Astrocyte (in vitro differentiated cells and primary cell): ENCODE results near the gene BYSL. TPM values are rescaled to one million over a fixed set of nuclear protein-coding genes. Genes with fewer than 3 reads are reported as not detected.

ENCODE experiments used
- DNase-seq: peaks from one replicate; pipeline ENCODE4 v3.0.0-alpha.2; 2010; ENCODE audit warnings: low read depth
- FAIRE-seq: peaks from 2 replicates; lab custom pipeline; 2011; peaks lifted over from hg19 to GRCh38; lab: Jason Lieb, UNC
- H2AFZ ChIP-seq: 2 replicates; pipeline ENCODE4 v1.6.0; 2012; ENCODE audit warnings: low read depth, low read length, inconsistent platforms
- H3K27ac ChIP-seq: 2 replicates; pipeline ENCODE4 v1.5.1; 2011; ENCODE audit warnings: low read depth, low read length, inconsistent platforms
- H3K27me3 ChIP-seq: 2 replicates; pipeline ENCODE4 v1.6.0; 2011; ENCODE audit warnings: low read length, inconsistent platforms; ENCODE audit not compliant: insufficient read depth
- H3K36me3 ChIP-seq: 2 replicates; pipeline ENCODE4 v1.5.1; 2011; ENCODE audit warnings: low read length, inconsistent platforms; ENCODE audit not compliant: insufficient read depth
- H3K4me1 ChIP-seq: 2 replicates; pipeline ENCODE4 v1.5.1; 2011; ENCODE audit warnings: low read length, inconsistent platforms; ENCODE audit not compliant: insufficient read depth
- H3K4me2 ChIP-seq: 2 replicates; pipeline ENCODE4 v1.6.0; 2012; ENCODE audit warnings: low read length, inconsistent platforms
- H3K4me3 ChIP-seq: 2 replicates; pipeline ENCODE4 v1.5.1; 2011; ENCODE audit warnings: low read depth, mild to moderate bottlenecking, low read length, inconsistent platforms; ENCODE audit not compliant: insufficient read depth
- H3K79me2 ChIP-seq: 2 replicates; pipeline ENCODE4 v1.6.0; 2012; ENCODE audit warnings: mild to moderate bottlenecking, low read length, inconsistent platforms; ENCODE audit not compliant: insufficient read depth
- H3K9ac ChIP-seq: 2 replicates; pipeline ENCODE4 v1.6.0; 2012; ENCODE audit warnings: mild to moderate bottlenecking, low read length, inconsistent platforms
- H3K9me3 ChIP-seq: 2 replicates; pipeline ENCODE4 v1.5.1; 2012; ENCODE audit warnings: low read depth, mild to moderate bottlenecking, low read length, inconsistent platforms; ENCODE audit not compliant: insufficient read depth
- H4K20me1 ChIP-seq: 2 replicates; pipeline ENCODE4 v1.6.0; 2012; ENCODE audit warnings: low read length, inconsistent platforms; ENCODE audit not compliant: insufficient read depth
- H3K27ac Mint-ChIP-seq: one replicate; pipeline ENCODE4 v1.8.0; 2021; ENCODE audit warnings: mild to moderate bottlenecking, mixed read lengths; ENCODE audit not compliant: unreplicated experiment
- H3K27me3 Mint-ChIP-seq: one replicate; pipeline ENCODE4 v1.8.0; 2021; ENCODE audit warnings: low read depth, mixed read lengths; ENCODE audit not compliant: unreplicated experiment
- H3K36me3 Mint-ChIP-seq: one replicate; pipeline ENCODE4 v1.8.0; 2021; ENCODE audit warnings: low read depth, mixed read lengths; ENCODE audit not compliant: unreplicated experiment
- H3K4me1 Mint-ChIP-seq: one replicate; pipeline ENCODE4 v1.8.0; 2021; ENCODE audit warnings: low read depth, mixed read lengths; ENCODE audit not compliant: unreplicated experiment
- H3K4me3 Mint-ChIP-seq: one replicate; pipeline ENCODE4 v1.8.0; 2021; ENCODE audit warnings: mild to moderate bottlenecking, moderate library complexity, mixed read lengths; ENCODE audit not compliant: unreplicated experiment
- H3K9me3 Mint-ChIP-seq: one replicate; pipeline ENCODE4 v1.8.0; 2021; ENCODE audit warnings: mild to moderate bottlenecking, mixed read lengths; ENCODE audit not compliant: unreplicated experiment
- CTCF ChIP-seq: IDR thresholded peaks from 2 replicates; pipeline ENCODE4 v1.5.1; 2011; ENCODE audit warnings: low read depth, mild to moderate bottlenecking, inconsistent platforms, low read length, moderate library complexity; ENCODE audit not compliant: insufficient read depth
- EZH2 ChIP-seq: IDR thresholded peaks from 2 replicates; pipeline ENCODE4 v1.6.1; 2012; ENCODE audit warnings: mild to moderate bottlenecking, low read length, inconsistent platforms; ENCODE audit not compliant: insufficient read depth
- total RNA-seq: library from RNA; stranded (reverse); gene quantifications from 2 replicates; pipeline ENCODE4 v1.2.1, GENCODE V29; 2021

BYSL gene
- total RNA-seq, 1 donor from 2014 or later = 41.2 TPM

GRCh38 chr6:41940759-41941279 is 19.5 kb downstream of the BYSL start:
- Histone ChIP-seq H4K20me1 (peaks cover 45% of the 10 kb centered on the region), H3K9ac (peak overlapping the region; percentile 90), H3K4me2 (peak overlapping the region; percentile 92), H3K9me3 (no peaks in the 10 kb centered on the region), H3K4me1 (peaks cover 23% of the 10 kb centered on the region), H2AFZ (peak overlapping the region; percentile 88), H3K27me3 (no peaks in the 10 kb centered on the region), H3K27ac (peak overlapping the region; percentile 70), H3K36me3 (peaks cover 6% of the 10 kb centered on the region), H3K4me3 (peak overlapping the region; percentile 97), H3K79me2 (peaks cover 41% of the 10 kb centered on the region)
- H3K4me1 Mint-ChIP-seq = peaks cover 30% of the 10 kb centered on the region
- H3K9me3 Mint-ChIP-seq = no peaks in the 10 kb centered on the region
- FAIRE-seq (no peak), DNase-seq (no peak)
- TF ChIP-seq EZH2 = no peak
- no peak for TF ChIP-seq CTCF
- H3K36me3 Mint-ChIP-seq = peaks cover 9% of the 10 kb centered on the region
- H3K27ac Mint-ChIP-seq = peak overlapping the region; percentile 41
- no peaks in the 10 kb centered on the region for H3K27me3 Mint-ChIP-seq
- peak overlapping the region; percentile 95 for H3K4me3 Mint-ChIP-seq

- Histone ChIP-seq H3K9ac (peak within 1 kb of the TSS; percentile 90), H3K79me2 (peaks cover 41% of the 10 kb centered on the region), H3K9me3 (no peaks in the 10 kb centered on the region), H3K27ac (peak within 1 kb of the TSS; percentile 70), H3K4me3 (peak within 1 kb of the TSS; percentile 97), H4K20me1 (peaks cover 38% of the 10 kb centered on the region), H3K27me3 (no peaks in the 10 kb centered on the region), H3K36me3 (peaks cover 4% of the 10 kb centered on the region), H3K4me1 (peaks cover 23% of the 10 kb centered on the region), H3K4me2 (peak within 1 kb of the TSS; percentile 92), H2AFZ (peak within 1 kb of the TSS; percentile 88)
- TF ChIP-seq CTCF (no peak), EZH2 (no peak)
- Mint-ChIP-seq H3K9me3 (no peaks in the 10 kb centered on the region), H3K27ac (peak within 1 kb of the TSS; percentile 78), H3K36me3 (peaks cover 6% of the 10 kb centered on the region), H3K4me1 (peaks cover 25% of the 10 kb centered on the region), H3K4me3 (peak within 1 kb of the TSS; percentile 95), H3K27me3 (no peaks in the 10 kb centered on the region)
- no peak for FAIRE-seq
- DNase-seq = peak; percentile 88
These were observed 20.2 kb downstream of the BYSL start, which contains the start of gene CCND3 for GRCh38 chr6:41941280-41942066. CCND3 (minus strand) TSS chr6:41941808; CDS start chr6:41941649, 159 bp downstream.
